OCI-LY3 (cell line): ENCODE data around the gene CCR9.

Experiments
- H2AFZ ChIP-seq: fragments of 200-600, 300-600 bp; shearing (Covaris generic); 2 replicates; pipeline ENCODE4 v1.6.0; 2014; ENCODE audit warnings: antibody characterized with exemption, low read depth, low read length
- H3K27ac ChIP-seq: fragments of 200-600, 300-600 bp; sonication (generic); 2 replicates; pipeline ENCODE4 v1.5.1; 2014; ENCODE audit warnings: mild to moderate bottlenecking, low read length, moderate library complexity, mixed read lengths
- H3K27me3 ChIP-seq: fragments of 200-600, 300-600 bp; sonication (generic); 2 replicates; pipeline ENCODE4 v1.6.1; 2014; ENCODE audit warnings: low read depth, low read length, mixed read lengths
- H3K36me3 ChIP-seq: fragments of 200-600, 300-600 bp; sonication (generic); replicated peaks from 2 replicates; pipeline ENCODE3; 2014; ENCODE audit warnings: low read depth, low read length, mixed read lengths
- H3K4me1 ChIP-seq: fragments of 300-600, 200-600 bp; sonication (generic); 2 replicates; pipeline ENCODE4 v1.6.1; 2014; ENCODE audit warnings: low read length, mixed read lengths
- H3K4me2 ChIP-seq: fragments of 200-600, 300-600 bp; sonication (generic); 2 replicates; pipeline ENCODE4 v1.6.1; 2014; ENCODE audit warnings: low read length, mixed read lengths
- H3K4me3 ChIP-seq: fragments of 300-600, 200-600 bp; sonication (generic); 2 replicates; pipeline ENCODE4 v1.5.1; 2014; ENCODE audit warnings: antibody characterized with exemption, mild to moderate bottlenecking, low read length, moderate library complexity
- H3K79me2 ChIP-seq: fragments of 300-600, 200-600 bp; shearing (Covaris generic); 2 replicates; pipeline ENCODE4 v1.6.1; 2014; ENCODE audit warnings: mild to moderate bottlenecking, low read length, mixed read lengths
- H3K9ac ChIP-seq: fragments of 300-600, 200-600 bp; shearing (Covaris generic); 2 replicates; pipeline ENCODE4 v1.6.0; 2014; ENCODE audit warnings: mild to moderate bottlenecking, low read length, moderate library complexity
- H3K9me3 ChIP-seq: fragments of 200-600, 300-600 bp; shearing (Covaris generic); 2 replicates; pipeline ENCODE4 v1.6.1; 2014; ENCODE audit warnings: low read length, mixed read lengths; ENCODE audit not compliant: insufficient read depth
- H4K20me1 ChIP-seq: fragments of 200-600, 300-600 bp; sonication (generic); 2 replicates; pipeline ENCODE4 v1.6.1; 2016; ENCODE audit warnings: low read length, mixed read lengths; ENCODE audit not compliant: insufficient read depth
- CTCF ChIP-seq: fragments of 200-600, 300-600 bp; sonication (generic); IDR thresholded peaks from 2 replicates; pipeline ENCODE4 v1.5.1; 2014; ENCODE audit warnings: antibody characterized with exemption, low read length, low read depth
- EZH2phosphoT487 ChIP-seq: fragments of 200-600 bp; shearing (Covaris generic); IDR thresholded peaks from 2 replicates; pipeline ENCODE4 v1.6.1; 2018; ENCODE audit warnings: antibody characterized with exemption, mixed run types, low read depth

The CCR9 gene

DNA sequence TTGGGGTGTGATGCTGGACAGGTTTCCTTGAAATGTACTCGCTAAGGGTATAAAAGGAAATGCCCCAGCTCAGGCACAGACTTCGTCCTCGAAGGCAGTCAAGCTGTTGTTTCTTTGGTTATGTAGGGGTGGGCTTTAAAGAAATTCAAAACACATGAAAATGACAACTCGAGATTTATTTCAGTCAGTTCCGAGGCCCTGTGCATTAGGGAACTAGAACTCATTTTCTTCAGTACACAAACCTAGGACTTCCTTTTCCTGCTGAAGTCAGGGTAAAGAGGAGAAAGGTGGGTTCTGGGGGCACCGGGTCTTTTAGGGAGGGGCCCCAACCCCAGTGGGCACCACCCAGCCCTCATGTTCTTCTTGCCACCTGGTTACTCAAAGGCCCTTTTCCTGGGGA, 7.7 kb downstream of the CCR9 start:
- no peak overlapping the region for H3K4me3 ChIP-seq
- H3K4me1 ChIP-seq, result no peaks in the 10 kb centered on the region
- no peaks in the 10 kb centered on the region for H3K9me3 ChIP-seq
- H3K4me2 ChIP-seq, result peak overlapping the region; percentile 5; the same call in 1 of the 2 replicates
- H3K27me3 ChIP-seq, result peaks cover 86% of the 10 kb centered on the region
- no peak overlapping the region for H2AFZ ChIP-seq
- H4K20me1 ChIP-seq, result no peaks in the 10 kb centered on the region
- H3K36me3 ChIP-seq, result no peaks in the 10 kb centered on the region
- H3K27ac ChIP-seq, result no peak overlapping the region
- TF ChIP-seq CTCF (no peak), EZH2phosphoT487 (no peak)
- no peaks in the 10 kb centered on the region for H3K79me2 ChIP-seq
- no peak overlapping the region for H3K9ac ChIP-seq

- Histone ChIP-seq H3K27me3 (peaks cover 89% of the 10 kb centered on the region), H3K4me3 (no peak overlapping the region), H3K9ac (no peak overlapping the region), H3K27ac (no peak overlapping the region), H2AFZ (no peak overlapping the region), H4K20me1 (no peaks in the 10 kb centered on the region), H3K4me2 (no peak overlapping the region), H3K9me3 (no peaks in the 10 kb centered on the region), H3K36me3 (no peaks in the 10 kb centered on the region), H3K79me2 (no peaks in the 10 kb centered on the region), H3K4me1 (no peaks in the 10 kb centered on the region)
- no peak for TF ChIP-seq EZH2phosphoT487
- TF ChIP-seq CTCF, result no peak
Measured at GRCh38 chr3:45895686-45896468, 9.5 kb downstream of the CCR9 start.

- Histone ChIP-seq H3K9ac (no peak overlapping the region), H3K4me2 (no peak overlapping the region), H3K27me3 (peaks cover 88% of the 10 kb centered on the region), H3K79me2 (no peaks in the 10 kb centered on the region), H3K4me1 (no peaks in the 10 kb centered on the region), H2AFZ (no peak overlapping the region), H3K36me3 (no peaks in the 10 kb centered on the region), H3K4me3 (no peak overlapping the region), H3K9me3 (no peaks in the 10 kb centered on the region), H3K27ac (no peak overlapping the region), H4K20me1 (no peaks in the 10 kb centered on the region)
- TF ChIP-seq EZH2phosphoT487 (no peak), CTCF (no peak)
Measured at GRCh38 chr3:45896956-45897355, 10.6 kb downstream of the CCR9 start.

DNA sequence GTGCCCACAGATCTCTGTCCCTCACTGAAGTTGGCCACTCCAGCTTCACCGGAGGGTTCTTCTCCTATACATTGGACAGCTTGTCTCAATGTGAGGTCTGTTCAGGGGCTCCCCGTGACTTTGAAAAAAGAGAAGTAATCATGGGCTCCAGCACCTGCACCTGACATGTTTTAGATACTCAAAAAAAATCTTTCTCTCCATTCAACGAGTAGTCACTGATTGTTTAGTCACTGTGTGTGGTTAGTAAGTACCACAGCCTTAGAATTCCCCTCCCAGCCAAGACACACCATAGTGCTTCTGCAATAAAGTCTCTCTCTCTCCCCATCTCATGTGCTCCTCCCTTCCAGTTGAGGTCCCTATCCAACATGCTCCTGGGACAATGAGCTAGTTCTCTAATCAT, 18.6 kb downstream of the CCR9 start:
- peaks cover 56% of the 10 kb centered on the region for H3K27me3 ChIP-seq
- no peak overlapping the region for H2AFZ ChIP-seq
- peaks cover 23% of the 10 kb centered on the region for H3K4me1 ChIP-seq
- H3K9me3 ChIP-seq, result no peaks in the 10 kb centered on the region
- H3K4me2 ChIP-seq, result peak overlapping the region; percentile 46
- H3K36me3 ChIP-seq, result no peaks in the 10 kb centered on the region
- H3K27ac ChIP-seq, result no peak overlapping the region
- H3K9ac ChIP-seq, result no peak overlapping the region
- TF ChIP-seq EZH2phosphoT487 (no peak), CTCF (no peak)
- H3K79me2 ChIP-seq, result no peaks in the 10 kb centered on the region
- H3K4me3 ChIP-seq, result peak overlapping the region; percentile 11; the same call in 1 of the 2 replicates
- H4K20me1 ChIP-seq, result peaks cover 5% of the 10 kb centered on the region; the same call in 1 of the 2 replicates
